Parathyroid adenoma (tissue), 2 donors: ENCODE results near the gene CTCF.

ENCODE experiments used
- H2AFZ ChIP-seq: fragments of 300-600 bp; sonication (generic); one replicate; pipeline ENCODE4 v1.7.0; 2017; ENCODE audit warnings: antibody characterized with exemption, mild to moderate bottlenecking
- H3K27ac ChIP-seq: fragments of 300-600 bp; sonication (generic); one replicate; pipeline ENCODE4 v1.7.0; 2017
- H3K27me3 ChIP-seq: fragments of 300-600 bp; sonication (generic); one replicate; pipeline ENCODE4 v1.7.0; 2017; ENCODE audit warnings: low read length; ENCODE audit not compliant: control insufficient read depth, insufficient read depth
- H3K36me3 ChIP-seq: fragments of 300-600 bp; sonication (generic); one replicate; pipeline ENCODE4 v1.7.0; 2017; ENCODE audit warnings: low read length; ENCODE audit not compliant: control insufficient read depth, insufficient read depth
- H3K4me1 ChIP-seq: fragments of 300-600 bp; sonication (generic); one replicate; pipeline ENCODE4 v1.7.0; 2017; ENCODE audit warnings: control low read depth
- H3K4me2 ChIP-seq: fragments of 300-600 bp; sonication (generic); one replicate; pipeline ENCODE4 v1.7.0; 2017; ENCODE audit warnings: low read length
- H3K4me3 ChIP-seq: fragments of 300-600 bp; sonication (generic); one replicate; pipeline ENCODE4 v1.7.0; 2017; ENCODE audit warnings: low read depth, low read length
- H3K79me2 ChIP-seq: fragments of 300-600 bp; sonication (generic); one replicate; pipeline ENCODE4 v1.7.0; 2017; ENCODE audit warnings: control low read depth
- H3K9ac ChIP-seq: fragments of 300-600 bp; sonication (generic); one replicate; pipeline ENCODE4 v1.7.0; 2017; ENCODE audit warnings: mild to moderate bottlenecking
- H3K9me3 ChIP-seq: fragments of 300-600 bp; sonication (generic); one replicate; pipeline ENCODE4 v1.7.0; 2017; ENCODE audit warnings: low read length; ENCODE audit not compliant: control insufficient read depth
- CTCF ChIP-seq: fragments of 300-600 bp; sonication (generic); IDR thresholded peaks from one replicate; pipeline ENCODE4 v1.7.0; 2017; ENCODE audit warnings: antibody characterized with exemption, mild to moderate bottlenecking
- donor health status: primary hyperparathyroidism.

CTCF gene

GRCh38 chr16:67517661-67518423 is 44.5 kb upstream of the CTCF start:
- no peak overlapping the region for H2AFZ ChIP-seq
- peaks cover 9% of the 10 kb centered on the region for H3K4me1 ChIP-seq
- no peak overlapping the region for H3K9ac ChIP-seq
- H3K27ac ChIP-seq: no peak overlapping the region
- no peak overlapping the region for H3K4me3 ChIP-seq
- no peaks in the 10 kb centered on the region for H3K9me3 ChIP-seq
- TF ChIP-seq CTCF: no peak
- no peaks in the 10 kb centered on the region for H3K79me2 ChIP-seq
- no peaks in the 10 kb centered on the region for H3K36me3 ChIP-seq
- no peak overlapping the region for H3K4me2 ChIP-seq
- H3K27me3 ChIP-seq: no peaks in the 10 kb centered on the region

- Histone ChIP-seq H3K9ac (no peak overlapping the region), H3K4me1 (peaks cover 9% of the 10 kb centered on the region), H3K4me3 (no peak overlapping the region), H3K27ac (no peak overlapping the region), H3K9me3 (no peaks in the 10 kb centered on the region), H3K36me3 (no peaks in the 10 kb centered on the region), H3K27me3 (no peaks in the 10 kb centered on the region), H3K4me2 (no peak overlapping the region), H2AFZ (no peak overlapping the region), H3K79me2 (no peaks in the 10 kb centered on the region)
- no peak for TF ChIP-seq CTCF
These were observed 43.6 kb upstream of the CTCF start for GRCh38 chr16:67518676-67519075.

- Histone ChIP-seq H3K9me3 (no peaks in the 10 kb centered on the region), H3K4me3 (no peak overlapping the region), H3K27ac (no peak overlapping the region), H2AFZ (no peak overlapping the region), H3K9ac (no peak overlapping the region), H3K4me2 (no peak overlapping the region), H3K27me3 (no peaks in the 10 kb centered on the region), H3K4me1 (peaks cover 9% of the 10 kb centered on the region), H3K79me2 (no peaks in the 10 kb centered on the region), H3K36me3 (no peaks in the 10 kb centered on the region)
- TF ChIP-seq CTCF: no peak
These were observed 43.1 kb upstream of the CTCF start for GRCh38 chr16:67519242-67519641.

GRCh38 chr16:67521095-67521804 is 41.1 kb upstream of the CTCF start:
- Histone ChIP-seq H3K9me3 (no peaks in the 10 kb centered on the region), H3K36me3 (no peaks in the 10 kb centered on the region), H3K4me1 (peaks cover 4% of the 10 kb centered on the region), H3K4me2 (peak overlapping the region; percentile 99), H3K79me2 (no peaks in the 10 kb centered on the region), H2AFZ (peak overlapping the region; percentile 84), H3K4me3 (peak overlapping the region; percentile 77), H3K27me3 (no peaks in the 10 kb centered on the region), H3K27ac (peak overlapping the region; percentile 89), H3K9ac (no peak overlapping the region)
- TF ChIP-seq CTCF: peak; percentile 80
